ENCODE data around the gene DGUOK. TPM values are rescaled to one million over a fixed set of nuclear protein-coding genes. Genes with fewer than 3 reads are reported as not detected.
"Not testable (repeated sequence)": the region's sequence is repeated elsewhere in the genome, so short reads cannot be mapped to it uniquely, and the experiment has no call there.

Gene DGUOK
- total RNA-seq, 1 experiment from 2014 or later, result 94.7 TPM

GRCh38 chr2:73893764-73894474 lies 32.8 kb upstream of the DGUOK start:
- Histone ChIP-seq H3K9me3 (replicated peaks) (no peaks in the 10 kb centered on the region), H3K27ac (no peak overlapping the region), H3K27me3 (replicated peaks) (no peaks in the 10 kb centered on the region), H3K4me3 (peak overlapping the region; percentile 34), H3K36me3 (peaks cover 8% of the 10 kb centered on the region), H3K4me1 (replicated peaks) (peaks cover 30% of the 10 kb centered on the region)
- no peak for DNase-seq (ENCODE audit: low read depth in 1 of 2, low spot score in 2 of 2)

- Histone ChIP-seq H3K4me3 (no peak overlapping the region), H3K27me3 (replicated peaks) (no peaks in the 10 kb centered on the region), H3K9me3 (replicated peaks) (no peaks in the 10 kb centered on the region), H3K27ac (no peak overlapping the region), H3K4me1 (replicated peaks) (peaks cover 30% of the 10 kb centered on the region), H3K36me3 (peaks cover 8% of the 10 kb centered on the region)
- no peak for DNase-seq (ENCODE audit: low read depth in 1 of 2, low spot score in 2 of 2)
Observed at GRCh38 chr2:73894475-73894850, 32.2 kb upstream of the DGUOK start.

- DNase-seq (ENCODE audit: low read depth in 1 of 2, low spot score in 2 of 2), result no peak
- Histone ChIP-seq H3K27ac (no peak overlapping the region), H3K4me1 (replicated peaks) (peaks cover 30% of the 10 kb centered on the region), H3K4me3 (no peak overlapping the region), H3K9me3 (replicated peaks) (no peaks in the 10 kb centered on the region), H3K27me3 (replicated peaks) (no peaks in the 10 kb centered on the region), H3K36me3 (peaks cover 8% of the 10 kb centered on the region)
Observed at GRCh38 chr2:73894877-73895276, 31.8 kb upstream of the DGUOK start.

- no peaks in the 10 kb centered on the region for H3K27me3 ChIP-seq (replicated peaks)
- no peak overlapping the region for H3K4me3 ChIP-seq
- H3K9me3 ChIP-seq (replicated peaks), result no peaks in the 10 kb centered on the region
- H3K4me1 ChIP-seq (replicated peaks), result peaks cover 30% of the 10 kb centered on the region
- no peak overlapping the region for H3K27ac ChIP-seq
- peaks cover 8% of the 10 kb centered on the region for H3K36me3 ChIP-seq
- DNase-seq (ENCODE audit: low read depth in 1 of 2, low spot score in 2 of 2), result no peak
Observed at GRCh38 chr2:73895473-73895872, 31.2 kb upstream of the DGUOK start.

GRCh38 chr2:73896362-73897239 lies 30.1 kb upstream of the DGUOK start:
- Histone ChIP-seq H3K36me3 (peaks cover 13% of the 10 kb centered on the region), H3K27me3 (replicated peaks) (no peaks in the 10 kb centered on the region), H3K27ac (no peak overlapping the region), H3K4me1 (replicated peaks) (peaks cover 30% of the 10 kb centered on the region), H3K4me3 (no peak overlapping the region), H3K9me3 (replicated peaks) (no peaks in the 10 kb centered on the region)
- DNase-seq (ENCODE audit: low read depth in 1 of 2, low spot score in 2 of 2), result no peak

- Histone ChIP-seq H3K4me1 (replicated peaks) (peaks cover 29% of the 10 kb centered on the region), H3K9me3 (replicated peaks) (no peaks in the 10 kb centered on the region), H3K36me3 (peaks cover 13% of the 10 kb centered on the region), H3K27ac (no peak overlapping the region), H3K4me3 (no peak overlapping the region), H3K27me3 (replicated peaks) (no peaks in the 10 kb centered on the region)
- DNase-seq (ENCODE audit: low read depth in 1 of 2, low spot score in 2 of 2), result no peak
Observed at GRCh38 chr2:73897240-73897583, 29.5 kb upstream of the DGUOK start.

- no peaks in the 10 kb centered on the region for H3K9me3 ChIP-seq (replicated peaks)
- no peak overlapping the region for H3K27ac ChIP-seq
- DNase-seq (ENCODE audit: low read depth in 1 of 2, low spot score in 2 of 2), result no peak
- H3K4me1 ChIP-seq (replicated peaks), result peaks cover 22% of the 10 kb centered on the region
- H3K27me3 ChIP-seq (replicated peaks), result no peaks in the 10 kb centered on the region
- H3K36me3 ChIP-seq, result peaks cover 18% of the 10 kb centered on the region
- no peak overlapping the region for H3K4me3 ChIP-seq
Observed at GRCh38 chr2:73897934-73898333, 28.7 kb upstream of the DGUOK start.

GRCh38 chr2:73899801-73900336 lies 26.8 kb upstream of the DGUOK start:
- DNase-seq (ENCODE audit: low read depth in 1 of 2, low spot score in 2 of 2), result no peak
- H3K27me3 ChIP-seq (replicated peaks), result no peaks in the 10 kb centered on the region
- peaks cover 2% of the 10 kb centered on the region; the same call in 1 of the 2 replicates for H3K4me1 ChIP-seq (replicated peaks)
- no peaks in the 10 kb centered on the region for H3K9me3 ChIP-seq (replicated peaks)
- no peak overlapping the region for H3K4me3 ChIP-seq
- H3K27ac ChIP-seq, result no peak overlapping the region
- peaks cover 23% of the 10 kb centered on the region for H3K36me3 ChIP-seq

GRCh38 chr2:73901143-73901542 lies 25.5 kb upstream of the DGUOK start:
- Histone ChIP-seq H3K9me3 (replicated peaks) (no peaks in the 10 kb centered on the region), H3K4me3 (no peak overlapping the region), H3K27ac (no peak overlapping the region), H3K27me3 (replicated peaks) (no peaks in the 10 kb centered on the region), H3K4me1 (replicated peaks) (no peaks in the 10 kb centered on the region), H3K36me3 (peaks cover 23% of the 10 kb centered on the region)
- no peak for DNase-seq (ENCODE audit: low read depth in 1 of 2, low spot score in 2 of 2)

GRCh38 chr2:73902284-73902683 lies 24.4 kb upstream of the DGUOK start:
- no peak for DNase-seq (ENCODE audit: low read depth in 1 of 2, low spot score in 2 of 2)
- no peaks in the 10 kb centered on the region for H3K9me3 ChIP-seq (replicated peaks)
- peaks cover 19% of the 10 kb centered on the region for H3K36me3 ChIP-seq
- no peak overlapping the region for H3K27ac ChIP-seq
- no peaks in the 10 kb centered on the region for H3K27me3 ChIP-seq (replicated peaks)
- no peak overlapping the region for H3K4me3 ChIP-seq
- H3K4me1 ChIP-seq (replicated peaks), result no peaks in the 10 kb centered on the region

- H3K4me3 ChIP-seq, result no peak overlapping the region
- no peaks in the 10 kb centered on the region for H3K27me3 ChIP-seq (replicated peaks)
- H3K9me3 ChIP-seq (replicated peaks), result no peaks in the 10 kb centered on the region
- peaks cover 23% of the 10 kb centered on the region for H3K36me3 ChIP-seq
- no peak for DNase-seq (ENCODE audit: low read depth in 1 of 2, low spot score in 2 of 2)
- no peaks in the 10 kb centered on the region for H3K4me1 ChIP-seq (replicated peaks)
- H3K27ac ChIP-seq, result no peak overlapping the region
Observed at GRCh38 chr2:73903313-73903712, 23.4 kb upstream of the DGUOK start.

- H3K27me3 ChIP-seq (replicated peaks); H3K27ac ChIP-seq; DNase-seq (ENCODE audit: low read depth in 1 of 2, low spot score in 2 of 2); H3K9me3 ChIP-seq (replicated peaks); H3K4me1 ChIP-seq (replicated peaks); H3K4me3 ChIP-seq: not testable (repeated sequence)
- H3K36me3 ChIP-seq, result peaks cover 31% of the 10 kb centered on the region
Observed at GRCh38 chr2:73903949-73904613, 22.6 kb upstream of the DGUOK start.

GRCh38 chr2:73904952-73905351 lies 21.7 kb upstream of the DGUOK start:
- Histone ChIP-seq H3K9me3 (replicated peaks) (no peaks in the 10 kb centered on the region), H3K4me3 (no peak overlapping the region), H3K27ac (no peak overlapping the region), H3K27me3 (replicated peaks) (no peaks in the 10 kb centered on the region), H3K36me3 (peaks cover 39% of the 10 kb centered on the region), H3K4me1 (replicated peaks) (no peaks in the 10 kb centered on the region)
- DNase-seq (ENCODE audit: low read depth in 1 of 2, low spot score in 2 of 2), result no peak
